HG02870 (cell line): ENCODE results near the gene LRIT1.

Experiments used
- ATAC-seq: cut with Tn5 transposase; IDR thresholded peaks from one replicate; pipeline ENCODE4 v1.9.1; 2021; ENCODE audit warnings: mild to moderate bottlenecking, moderate library complexity; ENCODE audit not compliant: unreplicated experiment

LRIT1 gene

DNA sequence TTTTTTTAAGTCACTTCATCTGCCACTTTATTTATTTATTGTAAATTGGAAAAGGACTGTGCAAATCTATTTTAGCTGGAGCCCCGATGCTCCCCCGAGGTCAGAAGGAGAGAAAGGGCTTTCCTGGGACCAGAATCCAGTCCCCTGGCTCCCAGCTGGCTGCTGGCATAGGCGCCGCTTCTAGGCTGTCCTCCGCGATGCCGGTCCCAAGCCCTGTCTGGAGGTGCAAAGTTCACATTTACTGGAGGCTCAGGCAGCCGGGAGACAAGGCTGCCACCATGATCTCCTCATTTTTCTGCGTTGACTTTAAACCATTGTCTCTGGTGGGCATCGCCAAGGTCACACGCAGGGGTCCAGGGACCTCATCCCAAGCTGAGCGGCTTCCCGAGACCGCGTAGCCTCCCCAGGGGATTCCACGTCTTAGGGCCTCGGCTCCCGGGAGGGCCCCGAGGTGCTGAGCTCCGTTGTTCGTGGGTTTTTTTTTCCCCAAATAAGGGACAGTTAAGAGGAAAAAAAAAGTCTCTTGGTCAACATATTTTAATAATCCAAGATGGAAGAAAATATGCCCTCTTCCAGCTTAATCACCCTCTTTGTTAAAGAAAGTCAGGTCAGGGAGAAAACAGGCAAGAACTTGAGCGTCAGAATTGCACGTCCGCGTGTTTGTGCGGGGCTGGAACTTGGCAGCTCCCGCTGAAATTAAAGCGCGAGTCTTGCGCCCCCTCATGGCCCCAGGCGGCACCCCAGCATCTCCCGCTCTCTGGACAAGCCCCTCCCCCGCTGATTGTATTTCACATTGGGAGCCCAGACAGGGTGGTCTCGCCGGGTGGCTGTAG, 15.4 kb upstream of the LRIT1 start:
- no peak for ATAC-seq

DNA sequence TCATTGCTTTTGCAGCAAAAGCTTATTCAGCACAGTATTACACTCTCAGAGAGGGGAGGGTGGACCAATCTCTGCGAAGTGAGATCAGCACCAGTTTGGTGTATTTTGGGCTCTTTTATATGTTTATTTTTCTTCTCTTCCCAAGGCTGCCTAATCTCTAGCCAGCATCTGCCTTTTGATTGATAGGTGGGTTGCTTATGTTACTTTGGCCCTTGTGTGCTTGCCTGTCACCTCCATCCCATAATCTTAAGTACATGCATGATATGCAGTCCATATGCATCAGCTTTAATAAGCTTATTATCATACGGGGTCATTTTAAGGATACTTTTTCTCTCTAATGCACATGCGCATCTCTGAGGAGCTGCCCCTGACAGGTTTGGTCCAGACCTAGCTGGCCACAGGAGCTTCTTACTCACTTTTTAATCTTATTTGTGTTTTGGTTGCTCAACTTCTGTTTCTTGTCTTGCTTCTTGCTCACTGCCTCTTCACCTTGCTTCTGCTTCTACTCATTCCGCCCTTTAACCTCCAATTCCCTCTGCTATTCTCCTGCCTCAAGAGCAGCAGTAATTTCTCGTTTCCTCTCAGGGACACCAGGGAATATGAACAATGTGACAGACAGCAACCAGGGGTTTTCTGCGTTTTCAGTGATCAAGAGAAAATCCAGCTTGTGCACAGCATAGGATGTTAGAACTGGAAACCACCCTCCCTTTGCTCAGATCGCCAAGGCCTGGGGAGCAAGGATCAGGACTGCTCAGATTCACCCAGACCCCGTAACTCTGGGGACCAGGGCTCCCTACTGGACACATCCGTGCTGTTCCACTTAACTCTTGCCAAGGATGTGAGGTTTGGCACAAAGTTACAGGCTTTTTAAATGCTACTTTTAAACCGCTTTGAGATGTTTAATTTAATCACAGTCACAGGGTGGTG, 13.5 kb upstream of the LRIT1 start:
- no peak for ATAC-seq

DNA sequence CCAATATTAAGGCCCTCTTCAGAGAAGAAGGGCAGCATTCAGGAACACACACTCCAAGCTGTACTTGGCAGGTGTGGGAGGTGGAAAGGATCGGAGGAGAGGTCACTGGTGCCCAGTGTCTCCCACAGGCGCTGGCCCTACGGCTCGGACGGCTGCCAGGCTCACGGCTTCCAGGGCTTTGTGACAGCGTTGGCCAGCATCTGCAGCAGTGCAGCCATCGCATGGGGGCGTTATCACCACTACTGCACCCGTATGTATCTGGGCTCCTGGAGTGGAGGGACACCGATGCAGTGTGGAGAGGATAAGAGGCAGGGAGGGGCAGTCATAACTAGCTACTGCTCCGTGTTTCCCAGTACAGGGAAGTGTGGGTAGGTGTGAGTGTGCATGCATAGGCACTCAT, 7.4 kb upstream of the LRIT1 start:
- no peak for ATAC-seq

DNA sequence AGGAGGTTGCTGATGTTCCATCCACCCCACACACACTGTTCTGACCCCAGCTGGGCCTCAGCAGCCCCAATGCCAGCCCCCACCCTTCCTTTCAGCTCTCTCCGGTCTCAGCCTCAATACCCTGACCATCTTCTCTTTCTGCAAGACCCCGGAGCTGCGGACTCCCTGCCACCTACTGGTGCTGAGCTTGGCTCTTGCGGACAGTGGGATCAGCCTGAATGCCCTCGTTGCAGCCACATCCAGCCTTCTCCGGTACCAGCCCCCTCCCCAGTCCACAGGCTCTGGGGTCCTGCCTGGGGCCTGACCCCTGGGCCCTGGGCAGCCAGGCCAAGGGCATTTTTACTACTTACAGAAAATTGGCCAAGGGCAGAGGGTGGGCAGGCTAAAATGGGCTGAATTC, 6.2 kb upstream of the LRIT1 start:
- ATAC-seq = no peak

DNA sequence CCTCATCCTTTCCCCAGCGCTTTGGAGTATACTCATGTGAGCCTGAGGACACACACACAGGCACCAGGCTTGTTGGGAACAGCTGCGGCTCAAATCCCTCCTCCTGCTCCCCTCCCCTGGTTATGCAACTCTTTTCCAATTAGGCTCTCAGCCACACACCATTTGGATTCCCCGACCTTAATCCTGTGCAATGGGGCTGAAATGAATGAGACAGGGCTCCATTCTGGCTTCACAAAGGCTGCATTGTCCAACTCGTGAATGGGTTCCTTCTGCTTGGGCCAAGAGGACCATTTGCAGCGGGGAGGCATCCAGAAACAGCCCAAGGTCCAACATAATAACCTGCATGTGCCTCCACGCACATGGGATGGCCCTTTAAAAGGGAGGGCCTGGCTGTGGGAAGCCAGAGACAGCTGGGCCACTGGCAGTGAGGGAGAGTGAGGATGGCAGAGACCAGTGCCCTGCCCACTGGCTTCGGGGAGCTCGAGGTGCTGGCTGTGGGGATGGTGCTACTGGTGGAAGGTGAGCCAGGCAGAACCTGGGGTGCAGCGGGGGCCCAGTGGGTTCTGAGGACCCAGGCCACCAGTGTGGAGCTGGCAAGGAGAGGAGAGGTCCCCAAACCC, 3.4 kb upstream of the LRIT1 start, which contains the start of gene RGR:
RGR (plus strand) TSS at position 403 of the 620 bp plus-strand sequence; CDS start at position 441, 38 bp downstream.
- no peak for ATAC-seq

DNA sequence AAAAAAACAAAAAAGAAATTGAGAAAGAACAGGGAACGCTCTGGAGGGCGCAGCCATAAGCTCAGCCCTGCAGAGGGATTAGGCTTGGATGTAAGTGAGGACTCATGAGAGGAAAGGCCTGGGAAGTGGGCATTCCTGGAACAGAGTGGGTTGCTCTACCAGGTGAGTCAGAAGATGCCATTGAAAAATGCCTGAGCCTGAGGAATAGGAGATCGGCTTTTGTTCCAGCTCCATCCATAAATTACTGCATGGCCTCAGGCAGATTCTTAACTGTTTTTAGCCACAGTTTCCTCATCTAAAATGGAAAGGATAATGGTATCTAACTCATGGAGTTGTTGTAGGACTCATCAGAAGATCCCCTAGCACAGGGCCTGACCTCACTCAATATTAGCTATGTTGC, 2.4 kb upstream of the LRIT1 start:
- no peak for ATAC-seq

DNA sequence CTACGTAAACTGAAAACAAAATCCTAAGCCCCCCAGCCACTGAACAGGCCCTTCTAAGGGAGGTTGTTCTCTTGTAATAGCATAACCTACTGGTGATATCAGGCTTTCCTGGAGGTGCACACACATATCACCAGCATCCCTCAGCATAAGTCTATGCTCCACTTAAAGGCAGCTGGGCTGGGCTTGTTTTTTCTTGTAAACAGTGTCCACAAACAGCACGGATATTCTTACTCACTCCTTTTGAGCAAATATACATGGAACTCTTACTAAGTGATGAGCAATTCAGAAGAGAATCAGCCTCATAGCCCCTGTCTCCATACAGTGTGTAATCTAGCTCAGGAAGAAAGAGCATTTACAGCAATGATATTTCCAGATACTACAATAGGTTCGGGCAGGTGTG, 2.4 kb downstream of the LRIT1 start:
- ATAC-seq = no peak

DNA sequence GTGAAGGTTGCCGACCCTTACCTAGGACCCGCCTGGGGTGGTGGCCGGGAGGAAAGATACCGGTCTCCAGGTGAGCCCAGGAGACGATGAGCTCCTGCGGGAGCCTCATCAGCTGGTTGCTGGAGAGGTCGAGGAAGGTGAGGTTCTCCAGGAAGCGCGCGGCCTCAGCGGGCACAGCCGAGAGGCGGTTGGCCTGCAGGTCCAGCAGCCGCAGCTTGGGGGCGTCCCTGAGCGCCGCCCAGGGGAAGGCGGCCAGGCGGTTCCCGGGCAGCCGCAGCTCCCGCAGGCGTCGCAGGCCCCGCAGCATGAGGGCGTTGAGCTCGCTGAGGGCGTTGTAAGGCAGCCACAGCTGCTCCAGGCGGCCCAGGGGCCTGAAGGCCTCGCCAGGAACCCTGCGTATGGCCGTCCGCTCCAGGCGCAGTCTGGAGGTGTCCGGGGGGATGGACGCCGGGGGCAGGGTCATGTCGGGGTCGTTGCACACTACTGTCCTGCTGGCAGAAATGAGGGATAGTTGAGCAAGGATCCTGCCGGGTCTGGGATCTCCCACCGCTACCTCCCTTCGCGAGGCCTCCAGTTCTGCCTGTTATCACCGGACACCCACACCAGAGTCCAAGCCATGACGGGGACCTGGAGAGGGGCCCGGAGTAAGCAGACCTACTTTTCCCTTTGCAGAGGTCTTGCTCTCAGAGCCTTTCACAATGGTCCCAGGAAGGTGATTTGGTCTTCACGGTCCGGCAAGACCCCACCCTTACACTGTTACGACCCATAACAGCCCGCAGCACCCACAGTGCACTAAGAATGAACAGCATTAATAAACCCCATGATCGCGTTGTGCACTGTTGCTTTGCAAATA, 3.9 kb downstream of the LRIT1 start:
- no peak for ATAC-seq

DNA sequence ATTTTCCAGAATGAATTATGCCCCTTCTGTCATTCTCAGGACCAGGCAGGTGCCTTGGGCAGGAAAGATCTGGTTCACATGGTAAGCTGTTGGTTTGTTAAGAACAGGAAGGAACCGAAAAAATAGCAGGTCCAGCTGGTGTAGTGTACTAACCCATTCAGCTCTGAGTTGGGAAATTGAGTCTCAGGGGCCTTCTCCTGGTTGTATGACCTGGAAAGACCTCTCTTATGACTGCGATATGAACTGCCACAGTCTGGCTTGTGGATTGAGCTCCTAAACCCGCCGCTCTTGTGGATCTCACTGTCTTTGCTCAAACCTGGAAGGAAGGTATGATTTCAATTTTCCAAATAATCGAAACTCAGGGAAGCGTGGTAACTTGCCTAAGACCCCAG, 4.5 kb downstream of the LRIT1 start:
- no peak for ATAC-seq

DNA sequence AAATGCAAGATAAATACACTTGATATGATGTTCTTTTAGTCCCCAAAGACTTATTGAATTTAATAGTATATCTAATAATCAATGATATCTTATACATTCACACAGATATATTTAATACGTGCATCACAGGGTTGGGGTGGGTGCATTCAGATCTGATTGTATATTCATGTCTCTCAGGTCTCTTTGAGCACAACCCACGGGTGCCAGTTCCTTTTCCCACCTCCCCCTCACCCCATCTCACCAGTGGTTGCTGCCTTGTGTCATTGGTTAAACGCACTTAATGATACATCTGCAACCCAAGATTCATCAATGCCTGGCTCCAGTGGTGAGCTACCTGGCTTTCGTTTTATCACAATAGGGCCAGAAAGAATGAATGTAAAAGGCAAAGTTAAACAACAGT, 6.2 kb downstream of the LRIT1 start:
- no peak for ATAC-seq

DNA sequence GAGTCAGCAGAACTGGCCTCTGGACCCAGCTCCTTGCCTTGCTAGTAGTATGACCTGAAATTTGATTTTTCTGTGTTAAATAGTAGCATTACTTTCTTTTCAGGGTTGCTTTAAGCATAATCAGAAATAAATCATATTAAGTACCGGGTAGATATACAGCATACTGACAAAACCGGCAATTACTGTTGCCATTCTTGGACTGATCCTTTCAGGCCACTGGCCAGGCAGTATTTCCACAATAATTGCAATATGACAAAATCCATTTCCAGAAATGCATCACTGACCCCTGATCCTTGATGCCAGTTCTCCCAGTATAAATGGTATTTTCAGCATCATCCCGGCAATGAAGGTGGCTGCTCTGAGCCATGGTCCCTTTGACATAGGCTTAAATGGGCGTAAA, 6.9 kb downstream of the LRIT1 start:
- no peak for ATAC-seq

DNA sequence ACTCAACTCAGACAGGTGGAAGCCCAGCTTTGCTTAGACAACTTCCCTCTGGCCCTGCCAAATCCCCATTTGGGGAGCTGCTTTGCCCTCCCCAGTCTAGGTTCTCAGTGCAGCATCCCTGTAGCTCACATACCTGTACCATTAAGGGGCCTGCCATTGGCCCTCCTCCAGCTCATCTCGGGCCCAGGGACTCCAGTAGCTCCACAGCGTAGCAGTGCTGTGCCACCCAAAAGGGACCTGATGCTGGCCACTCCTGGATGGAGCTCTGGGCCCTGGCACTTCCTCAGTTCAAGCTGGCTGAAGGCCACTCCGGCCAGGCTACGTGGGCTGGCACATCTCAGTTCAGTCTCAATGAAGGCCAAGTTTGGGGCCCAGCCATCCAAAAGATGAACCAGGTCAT, 7.4 kb downstream of the LRIT1 start:
- ATAC-seq = no peak

DNA sequence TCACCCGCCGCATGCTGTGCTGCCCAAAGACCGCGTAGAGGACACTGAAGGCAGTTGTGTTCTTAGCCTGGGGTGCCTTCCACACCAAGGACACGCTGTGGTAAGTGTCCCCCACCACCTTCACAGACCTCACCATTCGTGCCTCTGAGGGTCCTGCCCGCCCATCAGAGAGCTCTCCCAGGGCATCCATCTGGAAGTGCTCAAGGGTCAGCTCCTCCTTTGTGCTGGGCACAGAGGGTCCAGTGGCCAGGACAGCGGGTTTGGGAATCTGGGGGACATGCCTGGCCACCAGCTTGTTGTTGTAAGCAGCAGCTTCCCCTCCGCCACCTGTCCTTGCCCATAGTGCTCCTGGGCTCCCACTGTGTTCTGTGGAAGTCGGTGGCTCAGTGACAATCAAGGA, 9.0 kb downstream of the LRIT1 start:
- ATAC-seq = no peak

DNA sequence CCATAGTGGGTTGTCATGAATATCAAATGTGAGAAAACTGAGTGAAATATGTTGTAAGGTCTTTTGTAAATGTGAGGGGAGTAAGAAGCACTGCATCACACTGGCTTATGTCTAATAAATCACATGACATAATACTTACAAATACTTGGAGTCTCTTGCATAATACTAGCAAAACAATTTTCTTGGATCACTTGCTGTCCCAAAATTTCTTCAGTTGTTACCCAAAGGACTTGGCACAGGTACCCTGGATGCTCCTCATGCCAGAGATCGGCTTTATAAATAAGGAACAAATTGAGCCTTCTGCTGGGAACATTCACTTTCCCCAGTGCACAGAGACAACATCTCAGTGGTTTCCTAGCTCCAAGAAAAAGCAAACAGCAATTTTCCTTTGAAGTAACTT, 11.0 kb downstream of the LRIT1 start:
- ATAC-seq = no peak

DNA sequence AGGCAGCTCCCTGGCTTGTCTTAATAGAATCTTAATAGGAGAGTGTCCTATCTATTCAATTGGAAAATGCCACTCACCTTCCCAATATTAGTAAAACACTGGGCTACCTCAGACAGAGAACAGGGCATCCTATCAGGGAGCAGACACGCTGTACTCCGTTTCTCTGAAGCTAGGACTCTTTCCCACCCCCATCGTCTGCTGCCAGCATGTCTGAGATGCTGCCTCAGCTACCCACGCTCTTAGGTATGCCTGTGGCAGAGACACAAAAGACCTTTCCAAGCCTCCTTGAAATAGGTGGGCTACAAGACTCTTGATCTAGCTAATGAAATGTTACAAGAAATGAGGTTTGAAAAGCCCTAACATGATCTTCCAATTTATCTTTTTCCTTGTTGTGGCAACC, 13.5 kb downstream of the LRIT1 start:
- no peak for ATAC-seq

DNA sequence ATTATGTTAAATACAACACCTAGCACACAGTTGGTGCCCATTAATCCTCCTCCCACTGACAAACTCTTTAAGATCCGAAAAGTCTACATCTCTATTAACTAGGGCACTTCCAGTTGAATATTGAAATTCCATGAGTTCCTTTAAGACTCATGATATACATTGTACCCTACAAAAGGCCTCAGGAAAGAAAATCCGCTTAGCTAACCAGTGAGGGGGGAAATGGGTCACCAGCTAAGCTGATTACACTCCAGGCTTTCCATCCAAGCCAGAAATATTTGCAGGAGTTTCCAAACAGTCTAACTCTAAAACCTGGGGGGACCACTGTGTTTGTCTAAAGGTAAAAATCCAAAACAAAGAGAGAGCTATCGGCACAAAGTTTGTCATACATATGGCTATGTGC, 14.7 kb downstream of the LRIT1 start:
- ATAC-seq = no peak

DNA sequence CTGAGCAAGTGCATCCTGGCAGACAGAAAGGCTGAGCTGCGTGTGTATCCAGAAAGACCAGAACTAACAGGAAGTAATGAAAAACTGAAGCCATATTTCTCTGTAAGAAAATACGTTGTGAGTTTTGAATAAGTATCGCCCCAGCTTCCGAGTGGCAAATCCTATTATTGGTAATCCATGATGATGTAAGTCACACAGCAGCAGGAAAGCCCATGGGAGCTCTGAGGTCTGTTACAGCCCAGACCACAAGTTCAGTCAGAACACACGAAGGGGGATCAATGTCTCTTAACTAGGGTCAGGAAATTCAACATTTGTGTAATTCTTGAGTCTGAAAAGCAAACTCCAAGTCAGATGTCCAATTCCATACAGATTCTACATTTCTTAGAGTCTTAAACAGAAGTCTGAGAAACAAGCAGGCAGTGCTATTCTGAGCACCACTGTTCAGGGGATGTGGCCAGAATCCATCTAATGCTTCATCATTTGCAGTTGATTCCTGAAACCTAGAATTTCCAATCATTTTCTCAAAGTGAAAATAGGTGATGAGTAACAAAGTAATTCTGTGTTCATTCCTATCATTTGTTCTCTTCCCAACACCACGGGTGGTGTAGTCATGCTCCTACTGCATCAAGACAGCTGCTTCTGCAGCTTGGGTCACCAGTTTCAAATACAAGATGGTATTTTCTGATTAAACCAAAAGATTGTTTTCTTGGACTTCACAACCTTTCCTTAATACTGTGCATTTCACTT, 15.7 kb downstream of the LRIT1 start, which contains the start of gene LRIT2:
LRIT2 (minus strand) TSS at position 118 of the 747 bp plus-strand sequence; CDS start at position 94, 24 bp downstream.
- ATAC-seq = no peak

DNA sequence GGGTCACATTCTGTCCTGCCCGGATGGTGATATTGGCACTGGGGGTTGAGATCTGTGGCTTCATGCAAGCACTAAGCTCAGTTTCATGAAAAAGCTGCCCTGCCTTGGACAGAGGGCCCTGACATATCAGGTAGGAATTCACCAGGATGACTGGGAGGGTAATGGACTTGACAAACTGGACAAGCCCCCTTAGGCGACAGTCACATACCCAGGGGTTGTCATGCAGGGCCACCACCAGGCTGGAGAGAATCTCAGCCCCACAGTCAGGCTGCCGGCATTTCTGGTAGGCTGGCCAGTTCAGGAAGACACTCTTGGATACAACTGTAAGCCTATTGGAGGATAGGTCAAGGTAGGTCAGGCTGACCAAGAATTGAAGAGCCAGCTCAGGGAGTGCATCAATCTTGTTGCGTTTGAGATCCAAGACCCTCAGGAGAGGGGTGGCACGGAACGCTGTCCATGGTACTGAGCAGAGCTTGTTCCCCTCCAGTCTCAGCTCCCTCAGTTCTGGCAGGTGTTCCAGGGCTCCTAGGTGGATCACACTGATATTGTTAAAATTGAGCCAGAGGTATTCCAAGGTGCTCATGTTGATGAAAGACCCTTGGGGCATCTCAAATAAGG, 16.8 kb downstream of the LRIT1 start:
- ATAC-seq = no peak

DNA sequence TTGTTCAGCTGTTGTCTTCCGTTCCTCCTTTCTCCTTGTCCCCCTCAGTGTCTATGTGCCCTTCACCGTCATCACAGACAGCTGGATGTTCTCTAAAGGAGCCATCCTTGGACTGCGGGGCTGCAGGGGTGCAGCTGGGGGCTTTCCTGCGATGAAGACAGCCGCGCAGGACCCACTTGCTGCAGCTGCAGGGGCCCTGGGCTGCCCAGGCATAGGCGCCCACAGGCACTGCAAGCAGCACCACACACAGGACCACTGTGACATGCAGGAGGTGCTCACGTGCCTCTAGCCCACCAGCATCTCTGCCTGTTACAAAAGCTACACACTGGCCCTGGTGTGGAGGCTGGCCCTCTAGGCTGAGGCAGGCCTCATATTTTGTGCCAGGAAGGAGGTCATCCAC, 19.4 kb downstream of the LRIT1 start:
- ATAC-seq = no peak
